ENCODE data around the gene PYGO2. TPM values are rescaled to one million over a fixed set of nuclear protein-coding genes. Genes with fewer than 3 reads are reported as not detected.

Gene PYGO2
- total and polyA plus RNA-seq, 2 of the 8 experiments (the other 6 are each of a cell fraction or from before 2014, with no cell fraction given), result 31.0 to 31.6 TPM

DNA sequence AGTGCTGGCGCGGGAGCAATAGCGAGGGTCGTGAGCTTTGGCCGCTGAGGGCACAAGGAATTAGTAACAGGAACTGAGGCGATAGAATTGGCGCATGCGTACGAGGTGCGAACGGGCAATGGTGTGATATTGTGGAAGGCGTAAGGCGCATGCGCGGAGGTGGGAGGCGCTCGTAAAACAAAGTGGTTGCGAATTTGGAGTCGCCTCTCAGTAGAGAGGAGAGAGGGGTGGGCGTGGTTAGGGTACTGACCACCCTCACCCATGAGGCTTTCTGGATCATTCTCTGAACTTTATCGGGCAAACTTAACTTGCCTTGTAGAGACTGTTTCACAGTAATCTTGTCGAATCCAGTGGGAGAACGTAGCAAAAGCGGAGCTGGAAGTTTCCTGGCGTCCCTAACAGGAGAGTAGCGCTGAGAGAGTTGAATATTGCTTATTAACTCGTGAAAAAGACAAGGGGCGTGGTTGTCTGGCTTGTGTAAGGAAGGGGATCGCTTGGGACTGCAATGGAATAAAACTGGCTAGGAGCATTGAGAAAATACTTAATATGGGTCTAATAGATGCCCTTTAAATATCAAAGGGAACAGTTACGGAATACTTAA lies 13.3 kb upstream of the PYGO2 start:
- peak; percentile 91 to 94 for DNase-seq (ENCODE audit: low read depth in 1 of 2, low spot score in 2 of 2)
- no peaks in the 10 kb centered on the region for H3K9me3 ChIP-seq (ENCODE audit: insufficient read depth in 2 of 2, low read depth in 1 of 2, low read length in 1 of 2)
- no peak overlapping the region for H3K4ac ChIP-seq (replicated peaks; ENCODE audit: insufficient read length, low read depth, low read length)
- H2BK120ac ChIP-seq (replicated peaks; ENCODE audit: low read depth, low read length), result peak overlapping the region; percentile 25
- H3K4me2 ChIP-seq (ENCODE audit: insufficient read depth in 1 of 2, low read depth in 2 of 2, low read length in 2 of 2), result peak overlapping the region; percentile 78 to 94
- H4K5ac ChIP-seq (ENCODE audit: insufficient read length, low read depth, low read length), result peak overlapping the region; percentile 94
- peaks cover 3 to 13% (median 11%) of the 10 kb centered on the region in 4 experiments; a peak in 6 of 7 replicates for H3K4me1 ChIP-seq (replicated peaks in 1 of 4; ENCODE audit: control insufficient read depth in 3 of 4, insufficient read depth in 4 of 4, low read length in 3 of 4)
- ChIA-PET POLR2A (ENCODE audit: partially characterized antibody) (interaction anchor here (1.0 to 42.8 kb wide), 6 partner anchors 7 to 73 kb away, joined by 3 to 702 read pairs (median 142); partner anchors contain the start of genes FLAD1, LENEP, PBXIP1 and PYGO2), CTCF (ENCODE audit: partially characterized antibody) (interaction anchor here (1.0 to 20.6 kb wide), 3 partner anchors 21 to 95 kb away, joined by 3 to 334 read pairs (median 3); partner anchors contain the start of gene LENEP)
- H3K23me2 ChIP-seq (ENCODE audit: low read depth, low read length), result peaks cover 21% of the 10 kb centered on the region
- peak overlapping the region; percentile 84 for H3K14ac ChIP-seq (ENCODE audit: insufficient read length)
- H3K79me2 ChIP-seq (ENCODE audit: control insufficient read depth in 1 of 2, insufficient read depth in 2 of 2, low read length in 2 of 2), result peaks cover 22 to 52% of the 10 kb centered on the region in 2 experiments
- H3K27me3 ChIP-seq (replicated peaks in 1 of 4; ENCODE audit: control insufficient read depth in 3 of 4, extremely low read depth in 1 of 4, insufficient read depth in 3 of 4, low read length in 3 of 4), result no peaks in the 10 kb centered on the region
- peak overlapping the region; percentile 88 for H3K18ac ChIP-seq (ENCODE audit: extremely low read depth, low read length)
- H3K9ac ChIP-seq (replicated peaks in 1 of 4; ENCODE audit: extremely low read depth in 1 of 4, low read depth in 3 of 4, low read length in 3 of 4), result peak overlapping the region; percentile 70 to 98 (median 86)
- FAIRE-seq, result peak; percentile 36
- H4K20me1 ChIP-seq (replicated peaks in 1 of 2; ENCODE audit: control insufficient read depth in 1 of 2, insufficient read depth in 2 of 2, low read length in 2 of 2), result peaks cover 2 to 8% of the 10 kb centered on the region in 2 experiments
- H3K56ac ChIP-seq (replicated peaks; ENCODE audit: insufficient read length, low read depth, low read length), result peak overlapping the region; percentile 43
- H2BK20ac ChIP-seq (ENCODE audit: low read length), result no peak overlapping the region; the same call in 1 of the 2 replicates
- WGBS, 2 experiments (ENCODE audit: extremely low coverage in 1 of 2, insufficient coverage in 1 of 2, insufficient read length in 1 of 2, insufficient replicate concordance in 2 of 2, low coverage in 1 of 2, low lambda C conversion rate in 2 of 2, missing lambda C conversion rate in 1 of 2), result 1% methylated on average over 30 of the region's 30 CpGs; no CpG with 5 or more reads in 1 of the 2 experiments
- peaks cover 9 to 18% (median 15%) of the 10 kb centered on the region in 4 experiments for H3K36me3 ChIP-seq (ENCODE audit: control insufficient read depth in 2 of 4, insufficient read depth in 4 of 4, low read length in 3 of 4)
- H2AFZ ChIP-seq (ENCODE audit: low read length), result no peak overlapping the region
- H4K8ac ChIP-seq (ENCODE audit: extremely low read depth, insufficient read depth, low read length), result peak overlapping the region; percentile 85; the same call in 1 of the 2 replicates
- peak overlapping the region; percentile 93 for H2BK12ac ChIP-seq (ENCODE audit: low read depth, low read length)
- peak overlapping the region; percentile 85 for H3K27ac ChIP-seq (ENCODE audit: low read depth, low read length)
- H4K91ac ChIP-seq (replicated peaks; ENCODE audit: insufficient read length, low read length), result peak overlapping the region; percentile 84
- peak overlapping the region; percentile 87 to 99 (median 96) for H3K4me3 ChIP-seq (ENCODE audit: extremely low read depth in 1 of 4, insufficient read depth in 2 of 4, low read depth in 3 of 4, low read length in 4 of 4)
- no peaks in the 10 kb centered on the region; the same call in 1 of the 2 replicates for H3K79me1 ChIP-seq (ENCODE audit: low read depth, low read length)
- H2BK5ac ChIP-seq (ENCODE audit: low read depth, low read length), result peak overlapping the region; percentile 94
- peak overlapping the region; percentile 56 for H2AK5ac ChIP-seq (ENCODE audit: low read depth, low read length)
- H3K23ac ChIP-seq (ENCODE audit: insufficient read length), result no peak overlapping the region
- peak overlapping the region; percentile 8; the same call in 1 of the 2 replicates for H2BK15ac ChIP-seq (ENCODE audit: low read length)
- no peak for TF ChIP-seq TEAD4 (IDR thresholded peaks at IDR 0.05; ENCODE audit: low read depth, low read length)
- TF ChIP-seq SIRT6 (IDR thresholded peaks at IDR 0.05; ENCODE audit: low read length), result no peak
- TF ChIP-seq SIX5 (IDR thresholded peaks at IDR 0.05; ENCODE audit: low read depth, low read length), result no peak
- no peak for TF ChIP-seq CHD1 (IDR thresholded peaks at IDR 0.05; ENCODE audit: low read depth, low read length)
- TF ChIP-seq, protein P1, sequence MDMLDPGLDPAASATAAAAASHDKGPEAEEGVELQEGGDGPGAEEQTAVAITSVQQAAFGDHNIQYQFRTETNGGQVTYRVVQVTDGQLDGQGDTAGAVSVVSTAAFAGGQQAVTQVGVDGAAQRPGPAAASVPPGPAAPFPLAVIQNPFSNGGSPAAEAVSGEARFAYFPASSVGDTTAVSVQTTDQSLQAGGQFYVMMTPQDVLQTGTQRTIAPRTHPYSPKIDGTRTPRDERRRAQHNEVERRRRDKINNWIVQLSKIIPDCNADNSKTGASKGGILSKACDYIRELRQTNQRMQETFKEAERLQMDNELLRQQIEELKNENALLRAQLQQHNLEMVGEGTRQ (IDR thresholded peaks at IDR 0.05; ENCODE audit: low read length), result no peak
- peak; percentile 17 to 43; a peak in 1 of 4 replicates for TF ChIP-seq SIN3A (conservative IDR thresholded peaks at IDR 0.05 in 1 of 2, IDR thresholded peaks at IDR 0.05 in 1 of 2; ENCODE audit: low read depth in 1 of 2, low read length in 2 of 2)
- no peak for TF ChIP-seq SUZ12 (IDR thresholded peaks at IDR 0.05; ENCODE audit: low read length)
- peak; percentile 74; the same call in 1 of the 2 replicates for TF ChIP-seq TAF1 (IDR thresholded peaks at IDR 0.05; ENCODE audit: low read depth, low read length)
- no peak for TF ChIP-seq RAD21 (IDR thresholded peaks at IDR 0.05 in 1 of 2, conservative IDR thresholded peaks at IDR 0.05 in 1 of 2; ENCODE audit: low read depth in 2 of 2, low read length in 2 of 2)
- no peak; the same call in 1 of the 2 replicates for TF ChIP-seq PHF8 (conservative IDR thresholded peaks at IDR 0.05; ENCODE audit: low read depth, low read length)

Measured in H1 (cell line).